Fibroblast of lung (primary cell): ENCODE measurements around the gene CSPG4.
"Not testable (repeated sequence)": the region's sequence is repeated elsewhere in the genome, so short reads cannot be mapped to it uniquely, and the experiment has no call there.

Experiments used
- EZH2 ChIP-seq: IDR thresholded peaks from 2 replicates; pipeline ENCODE4 v1.5.1; 2012; ENCODE audit warnings: low read length, control low read depth, mild to moderate bottlenecking; ENCODE audit errors: missing control alignments
- TF ChIP-seq, protein P1 (sequence below), 2 donors: IDR thresholded peaks in 1 of 2; conservative IDR thresholded peaks in 1 of 2; 1 replicate in 1 of 2; 2 replicates in 1 of 2; pipeline ENCODE4 v1.5.1; 2011 to 2012; ENCODE audit warnings: low read length in 2 of 2, control low read depth in 1 of 2, inconsistent platforms in 1 of 2, low read depth in 1 of 2, mild to moderate bottlenecking in 1 of 2

DNA sequence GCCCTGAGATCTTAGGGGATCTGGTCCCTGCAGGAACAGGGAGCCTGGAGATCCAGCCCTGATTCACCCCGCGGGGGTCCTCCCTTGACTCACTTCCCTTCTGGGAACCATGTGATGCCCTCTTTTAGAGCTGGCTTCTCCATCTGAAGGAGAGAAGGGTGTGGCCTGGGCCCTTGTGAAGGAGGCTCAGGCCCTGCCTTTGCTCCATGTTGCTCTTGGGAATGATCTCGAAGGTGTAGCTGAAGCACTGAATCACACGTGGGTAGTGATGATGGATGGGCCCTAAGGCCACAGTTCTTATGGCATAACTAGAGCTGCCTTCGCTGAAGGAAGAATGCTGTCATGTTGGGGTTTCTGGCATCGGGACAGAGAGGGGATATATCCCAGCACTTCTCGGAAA is 1.2 kb downstream of the CSPG4 start:
- TF ChIP-seq, protein P1, sequence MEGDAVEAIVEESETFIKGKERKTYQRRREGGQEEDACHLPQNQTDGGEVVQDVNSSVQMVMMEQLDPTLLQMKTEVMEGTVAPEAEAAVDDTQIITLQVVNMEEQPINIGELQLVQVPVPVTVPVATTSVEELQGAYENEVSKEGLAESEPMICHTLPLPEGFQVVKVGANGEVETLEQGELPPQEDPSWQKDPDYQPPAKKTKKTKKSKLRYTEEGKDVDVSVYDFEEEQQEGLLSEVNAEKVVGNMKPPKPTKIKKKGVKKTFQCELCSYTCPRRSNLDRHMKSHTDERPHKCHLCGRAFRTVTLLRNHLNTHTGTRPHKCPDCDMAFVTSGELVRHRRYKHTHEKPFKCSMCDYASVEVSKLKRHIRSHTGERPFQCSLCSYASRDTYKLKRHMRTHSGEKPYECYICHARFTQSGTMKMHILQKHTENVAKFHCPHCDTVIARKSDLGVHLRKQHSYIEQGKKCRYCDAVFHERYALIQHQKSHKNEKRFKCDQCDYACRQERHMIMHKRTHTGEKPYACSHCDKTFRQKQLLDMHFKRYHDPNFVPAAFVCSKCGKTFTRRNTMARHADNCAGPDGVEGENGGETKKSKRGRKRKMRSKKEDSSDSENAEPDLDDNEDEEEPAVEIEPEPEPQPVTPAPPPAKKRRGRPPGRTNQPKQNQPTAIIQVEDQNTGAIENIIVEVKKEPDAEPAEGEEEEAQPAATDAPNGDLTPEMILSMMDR (conservative IDR thresholded peaks at IDR 0.05 in 1 of 2, IDR thresholded peaks at IDR 0.05 in 1 of 2; ENCODE audit: low read depth in 1 of 2, low read length in 2 of 2) = not testable (repeated sequence)
- not testable (repeated sequence) for TF ChIP-seq EZH2
